ENCODE measurements around the gene SLC22A2. TPM values are rescaled to one million over a fixed set of nuclear protein-coding genes. Genes with fewer than 3 reads are reported as not detected.

Gene SLC22A2
- total RNA-seq, 1 experiment from 2014 or later = not detected

DNA sequence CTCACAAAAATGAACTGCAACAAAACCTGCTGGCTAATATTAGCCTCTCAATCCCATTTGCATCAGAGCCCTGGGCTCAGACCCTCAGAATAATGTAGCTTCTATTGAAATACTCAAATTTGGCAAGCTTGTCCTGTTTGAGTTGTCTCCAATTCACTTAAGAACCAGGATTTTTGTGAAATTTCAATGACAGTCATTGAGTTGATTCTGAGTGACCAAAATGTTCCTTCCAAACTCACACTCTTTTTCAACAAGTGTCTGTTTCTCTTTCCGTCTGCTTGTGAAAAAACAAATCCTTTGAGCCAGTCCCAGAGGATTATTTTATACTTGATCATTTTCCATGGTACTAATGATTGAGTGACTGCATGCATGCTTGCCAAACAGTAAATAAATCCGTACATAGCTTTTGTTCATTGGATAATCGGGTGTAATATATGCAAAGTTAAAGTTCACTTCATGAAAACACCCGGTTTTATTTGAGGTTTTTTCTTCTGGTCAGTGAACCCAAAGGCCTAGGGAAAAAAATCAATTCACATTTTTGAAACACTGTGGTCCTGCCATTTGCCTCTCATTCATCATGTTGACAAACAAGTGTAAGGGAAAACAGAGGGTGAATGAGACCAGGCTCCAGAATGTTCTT, 16.4 kb upstream of the SLC22A2 start:
- Mint-ChIP-seq H3K27me3 (ENCODE audit: unreplicated experiment) (no peaks in the 10 kb centered on the region), H3K4me3 (ENCODE audit: low read depth, unreplicated experiment) (no peak overlapping the region), H3K4me1 (ENCODE audit: low read depth, unreplicated experiment) (peaks cover 12% of the 10 kb centered on the region), H3K9me3 (ENCODE audit: low read depth, unreplicated experiment) (no peaks in the 10 kb centered on the region), H3K36me3 (ENCODE audit: insufficient read depth, unreplicated experiment) (no peaks in the 10 kb centered on the region), H3K27ac (ENCODE audit: unreplicated experiment) (no peak overlapping the region)
- intact Hi-C loops (cut with micrococcal nuclease; ENCODE audit: unreplicated experiment) = no loop called here
- TF ChIP-seq, protein P1, sequence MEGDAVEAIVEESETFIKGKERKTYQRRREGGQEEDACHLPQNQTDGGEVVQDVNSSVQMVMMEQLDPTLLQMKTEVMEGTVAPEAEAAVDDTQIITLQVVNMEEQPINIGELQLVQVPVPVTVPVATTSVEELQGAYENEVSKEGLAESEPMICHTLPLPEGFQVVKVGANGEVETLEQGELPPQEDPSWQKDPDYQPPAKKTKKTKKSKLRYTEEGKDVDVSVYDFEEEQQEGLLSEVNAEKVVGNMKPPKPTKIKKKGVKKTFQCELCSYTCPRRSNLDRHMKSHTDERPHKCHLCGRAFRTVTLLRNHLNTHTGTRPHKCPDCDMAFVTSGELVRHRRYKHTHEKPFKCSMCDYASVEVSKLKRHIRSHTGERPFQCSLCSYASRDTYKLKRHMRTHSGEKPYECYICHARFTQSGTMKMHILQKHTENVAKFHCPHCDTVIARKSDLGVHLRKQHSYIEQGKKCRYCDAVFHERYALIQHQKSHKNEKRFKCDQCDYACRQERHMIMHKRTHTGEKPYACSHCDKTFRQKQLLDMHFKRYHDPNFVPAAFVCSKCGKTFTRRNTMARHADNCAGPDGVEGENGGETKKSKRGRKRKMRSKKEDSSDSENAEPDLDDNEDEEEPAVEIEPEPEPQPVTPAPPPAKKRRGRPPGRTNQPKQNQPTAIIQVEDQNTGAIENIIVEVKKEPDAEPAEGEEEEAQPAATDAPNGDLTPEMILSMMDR (IDR thresholded peaks at IDR 0.05; ENCODE audit: unreplicated experiment) = no peak
- CTCF ChIA-PET = no interaction called here
- DNase-seq = no peak
- BruUV-seq (replicated peaks) = no TSS peak

- Mint-ChIP-seq H3K4me3 (ENCODE audit: low read depth, unreplicated experiment) (no peak overlapping the region), H3K36me3 (ENCODE audit: insufficient read depth, unreplicated experiment) (no peaks in the 10 kb centered on the region), H3K27ac (ENCODE audit: unreplicated experiment) (no peak overlapping the region), H3K9me3 (ENCODE audit: low read depth, unreplicated experiment) (no peaks in the 10 kb centered on the region), H3K27me3 (ENCODE audit: unreplicated experiment) (no peaks in the 10 kb centered on the region), H3K4me1 (ENCODE audit: low read depth, unreplicated experiment) (peaks cover 12% of the 10 kb centered on the region)
- DNase-seq = no peak
- TF ChIP-seq, protein P1 (IDR thresholded peaks at IDR 0.05; ENCODE audit: unreplicated experiment) = no peak
- CTCF ChIA-PET = no interaction called here
- intact Hi-C loops (cut with micrococcal nuclease; ENCODE audit: unreplicated experiment) = no loop called here
- BruUV-seq (replicated peaks) = no TSS peak
Observed at GRCh38 chr6:160273750-160274149, 15.1 kb upstream of the SLC22A2 start.

GRCh38 chr6:160273196-160273595, 14.6 kb upstream of the SLC22A2 start:
- Mint-ChIP-seq H3K27me3 (ENCODE audit: unreplicated experiment) (no peaks in the 10 kb centered on the region), H3K9me3 (ENCODE audit: low read depth, unreplicated experiment) (no peaks in the 10 kb centered on the region), H3K4me3 (ENCODE audit: low read depth, unreplicated experiment) (no peak overlapping the region), H3K4me1 (ENCODE audit: low read depth, unreplicated experiment) (peaks cover 12% of the 10 kb centered on the region), H3K36me3 (ENCODE audit: insufficient read depth, unreplicated experiment) (no peaks in the 10 kb centered on the region), H3K27ac (ENCODE audit: unreplicated experiment) (no peak overlapping the region)
- CTCF ChIA-PET = interaction anchor here (0.8 kb wide), 1 partner anchor 104 kb away, joined by 5 read pairs; no protein-coding TSS in a partner anchor
- BruUV-seq (replicated peaks) = no TSS peak
- TF ChIP-seq, protein P1 (IDR thresholded peaks at IDR 0.05; ENCODE audit: unreplicated experiment) = no peak
- intact Hi-C loops (cut with micrococcal nuclease; ENCODE audit: unreplicated experiment) = no loop called here
- no peak for DNase-seq

DNA sequence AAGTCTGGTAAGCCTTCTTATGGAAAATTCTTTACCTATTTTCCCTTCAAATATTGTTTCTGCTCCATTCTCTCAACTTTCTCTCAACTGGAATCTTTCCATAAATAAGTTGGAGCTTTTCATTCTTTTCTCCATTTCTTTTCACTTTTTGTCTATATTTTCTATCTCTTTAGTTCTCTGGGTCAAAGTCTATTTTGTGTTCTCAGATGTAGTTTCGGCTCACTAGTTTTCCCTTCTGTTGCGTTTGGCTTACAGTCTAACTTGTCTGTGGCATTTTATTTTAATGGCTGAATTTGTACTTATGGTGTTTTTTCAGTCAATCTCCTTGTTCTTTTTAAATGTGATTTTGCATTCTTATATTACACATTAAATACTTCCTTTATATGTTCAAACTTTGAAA, 14.1 kb upstream of the SLC22A2 start:
- H3K4me3 Mint-ChIP-seq (ENCODE audit: low read depth, unreplicated experiment) = no peak overlapping the region
- DNase-seq = no peak
- CTCF ChIA-PET = interaction anchor here (0.5 to 0.8 kb wide), 2 partner anchors 26 to 104 kb away, joined by 3 to 5 read pairs; no protein-coding TSS in a partner anchor

More for the DNA sequence above, 14.1 kb upstream of the SLC22A2 start:
- intact Hi-C loops (cut with micrococcal nuclease; ENCODE audit: unreplicated experiment) = no loop called here
- no peak overlapping the region for H3K27ac Mint-ChIP-seq (ENCODE audit: unreplicated experiment)
- TF ChIP-seq, protein P1 (IDR thresholded peaks at IDR 0.05; ENCODE audit: unreplicated experiment) = no peak
- H3K36me3 Mint-ChIP-seq (ENCODE audit: insufficient read depth, unreplicated experiment) = no peaks in the 10 kb centered on the region
- H3K4me1 Mint-ChIP-seq (ENCODE audit: low read depth, unreplicated experiment) = peaks cover 12% of the 10 kb centered on the region
- TSS peak; percentile 30 for BruUV-seq (replicated peaks)
- H3K9me3 Mint-ChIP-seq (ENCODE audit: low read depth, unreplicated experiment) = no peaks in the 10 kb centered on the region
- H3K27me3 Mint-ChIP-seq (ENCODE audit: unreplicated experiment) = no peaks in the 10 kb centered on the region
